HCT116 (cell line): ENCODE measurements around the gene IFIT5. TPM values are rescaled to one million over a fixed set of nuclear protein-coding genes. Genes with fewer than 3 reads are reported as not detected.

Source experiments
- ATAC-seq: fragments of 200-7000 bp; cut with Tn5 transposase; 2 replicates; pipeline ENCODE4 v1.9.1; 2020; ENCODE audit warnings: mild to moderate bottlenecking, moderate library complexity
- BruUV-seq: library from RNA; stranded (reverse); fragments of 400-500 nt; replicated peaks from 2 replicates; lab custom pipeline; 2021; lab: Mats Ljungman, UMichigan
- CTCF ChIA-PET: fragments of 300-600 bp; sonication (Branson Sonifier 250); formaldehyde crosslinking; loops from one replicate; lab custom pipeline; 2021; ENCODE audit warnings: antibody characterized with exemption; lab: Charles Lee
- POLR2A ChIA-PET: fragments of 300-600, 350-600 bp; sonication (Branson Sonifier 250); formaldehyde crosslinking; loops from one replicate; lab custom pipeline; 2021; ENCODE audit warnings: antibody characterized with exemption; lab: Charles Lee
- RAD21 ChIA-PET, 2 experiments: fragments of 300-600 bp; sonication (Branson Sonifier 250); formaldehyde crosslinking; loops; one replicate each; lab custom pipeline; 2023; ENCODE audit warnings: low total read pairs in 2 of 2; ENCODE audit not compliant: uncharacterized antibody in 2 of 2, unreplicated experiment in 2 of 2, low non-redundant PET in 1 of 2; lab: Charles Lee
- DNase-seq: peaks from one replicate; pipeline ENCODE4 v3.0.0-alpha.2; 2010; ENCODE audit warnings: low read depth, low spot score
- H2AFZ ChIP-seq: fragments of 200-600 bp; shearing (Covaris generic), sonication (generic); 2 replicates; pipeline ENCODE4 v1.6.1; 2017; ENCODE audit warnings: low read depth, mixed run types, mixed read lengths, antibody characterized with exemption, low read length; ENCODE audit not compliant: poor library complexity, severe bottlenecking
- H3K27ac ChIP-seq: 2 replicates; pipeline ENCODE4 v1.5.1; 2012; ENCODE audit warnings: low read depth, low read length
- H3K27me3 ChIP-seq: fragments of 200-600 bp; sonication (generic); 2 replicates; pipeline ENCODE4 v1.6.1; 2016; ENCODE audit warnings: mixed run types, low read length, mixed read lengths; ENCODE audit not compliant: insufficient read depth
- H3K36me3 ChIP-seq, 2 experiments: fragments of 200-500 bp in 1 of 2; fragments of 200-600 bp in 1 of 2; sonication (Bioruptor generic) in 1 of 2; sonication (generic) in 1 of 2; 2 replicates each; pipeline versions ENCODE4 v1.5.1 to v1.6.1; 2014 to 2016; ENCODE audit warnings: low read length in 2 of 2, inconsistent platforms in 1 of 2, mixed read lengths in 1 of 2, mixed run types in 1 of 2; ENCODE audit not compliant: insufficient read depth in 2 of 2, control insufficient read depth in 1 of 2
- H3K4me1 ChIP-seq, 2 experiments: fragments of 200-600 bp in 1 of 2; sonication (generic) in 1 of 2; 2 replicates each; pipeline versions ENCODE4 v1.5.1 to v1.6.1; 2012 to 2017; ENCODE audit warnings: low read length in 2 of 2, inconsistent platforms in 1 of 2, mild to moderate bottlenecking in 1 of 2, mixed read lengths in 1 of 2, mixed run types in 1 of 2, moderate library complexity in 1 of 2; ENCODE audit not compliant: insufficient read depth in 2 of 2, control insufficient read depth in 1 of 2
- H3K4me2 ChIP-seq: fragments of 200-600 bp; sonication (generic); 2 replicates; pipeline ENCODE4 v1.6.1; 2017; ENCODE audit warnings: mixed run types, low read length, mixed read lengths
- H3K4me3 ChIP-seq, 2 experiments: fragments of 200-600 bp in 1 of 2; sonication (generic) in 1 of 2; replicated peaks in 1 of 2; 2 replicates each; pipeline ENCODE4 v1.5.1; 2011 to 2016; ENCODE audit warnings: low read length in 2 of 2, control low read depth in 1 of 2, low read depth in 1 of 2, mild to moderate bottlenecking in 1 of 2, mixed read lengths in 1 of 2, mixed run types in 1 of 2
- H3K79me2 ChIP-seq: fragments of 200-600 bp; sonication (generic); 2 replicates; pipeline ENCODE4 v1.6.1; 2017; ENCODE audit warnings: mild to moderate bottlenecking, mixed run types, low read length, moderate library complexity, mixed read lengths; ENCODE audit not compliant: insufficient read depth
- H3K9ac ChIP-seq: fragments of 200-600 bp; sonication (generic); 2 replicates; pipeline ENCODE4 v1.6.1; 2016; ENCODE audit warnings: low read length, mixed read lengths
- H3K9me2 ChIP-seq: fragments of 200-600 bp; sonication (generic), shearing (Covaris generic); 2 replicates; pipeline ENCODE4 v1.6.1; 2017; ENCODE audit warnings: mixed run types, mild to moderate bottlenecking, moderate library complexity; ENCODE audit not compliant: insufficient read depth
- H3K9me3 ChIP-seq, 2 experiments: fragments of 200-500 bp in 1 of 2; fragments of 200-600 bp in 1 of 2; sonication (Bioruptor generic) in 1 of 2; sonication (generic) in 1 of 2; 2 replicates each; pipeline ENCODE4 v1.6.1; 2014 to 2017; ENCODE audit warnings: low read length in 2 of 2, mixed read lengths in 2 of 2, inconsistent platforms in 1 of 2, low read depth in 1 of 2, mild to moderate bottlenecking in 1 of 2, mixed run types in 1 of 2, moderate library complexity in 1 of 2; ENCODE audit not compliant: control insufficient read depth in 1 of 2, insufficient read depth in 1 of 2
- H4K20me1 ChIP-seq: fragments of 200-600 bp; sonication (generic), shearing (Covaris generic); 2 replicates; pipeline ENCODE4 v1.6.1; 2017; ENCODE audit warnings: mixed run types, mild to moderate bottlenecking, moderate library complexity; ENCODE audit not compliant: insufficient read depth
- CEBPB ChIP-seq: IDR thresholded peaks from 2 replicates; pipeline ENCODE4 v1.6.1; 2012; ENCODE audit warnings: low read depth
- ELF1 ChIP-seq: IDR thresholded peaks from 2 replicates; pipeline ENCODE4 v1.6.1; 2012; ENCODE audit warnings: low read depth, borderline replicate concordance
- EZH2phosphoT487 ChIP-seq: fragments of 200-600 bp; IDR thresholded peaks from 2 replicates; pipeline ENCODE4 v1.6.1; 2018; ENCODE audit warnings: antibody characterized with exemption, borderline replicate concordance
- MAX ChIP-seq: IDR thresholded peaks from 2 replicates; pipeline ENCODE4 v1.6.1; 2012
- POLR2A ChIP-seq: IDR thresholded peaks from 2 replicates; pipeline ENCODE4 v1.7.0; 2011; ENCODE audit warnings: borderline replicate concordance; ENCODE audit not compliant: insufficient read depth, insufficient read length; ENCODE audit errors: extremely low read depth
- POLR2AphosphoS5 ChIP-seq: IDR thresholded peaks from 2 replicates; pipeline ENCODE4 v1.6.1; 2011; ENCODE audit warnings: mild to moderate bottlenecking, low read depth, low read length, moderate library complexity
- RAD21 ChIP-seq: IDR thresholded peaks from 2 replicates; pipeline ENCODE4 v1.6.1; 2012; ENCODE audit warnings: low read depth, mild to moderate bottlenecking
- SIN3A ChIP-seq: IDR thresholded peaks from 2 replicates; pipeline ENCODE4 v1.6.1; 2012; ENCODE audit warnings: low read depth
- SP1 ChIP-seq: IDR thresholded peaks from 2 replicates; pipeline ENCODE4 v1.6.1; 2012; ENCODE audit warnings: low read depth
- SRF ChIP-seq: IDR thresholded peaks from 2 replicates; pipeline ENCODE4 v1.6.1; 2012; ENCODE audit warnings: low read depth
- TCF7L2 ChIP-seq: IDR thresholded peaks from 2 replicates; pipeline ENCODE4 v1.7.0; 2011; ENCODE audit warnings: borderline replicate concordance, inconsistent platforms; ENCODE audit not compliant: insufficient read depth, insufficient read length; ENCODE audit errors: extremely low read depth
- ZNF274 ChIP-seq: fragments of 200-500 bp; sonication (Bioruptor generic); IDR thresholded peaks from 2 replicates; pipeline ENCODE4 v1.6.1; 2014; ENCODE audit warnings: mild to moderate bottlenecking, low read depth, low read length, inconsistent platforms
- intact Hi-C: fragments of 100-400 bp; cut with micrococcal nuclease; formaldehyde crosslinking; loops from 2 replicates; pipeline ENCODE4 v1.10.0; 2022
- total RNA-seq: library from RNA; stranded (reverse); gene quantifications from one replicate; pipeline ENCODE4 v1.2.1, GENCODE V29; 2021; ENCODE audit not compliant: unreplicated experiment
- TF ChIP-seq, protein P1 (sequence below), 3 experiments: fragments of 200-600 bp in 1 of 3; sonication (generic) in 1 of 3; IDR thresholded peaks in 2 of 3; conservative IDR thresholded peaks in 1 of 3; 2 replicates each; pipeline ENCODE4 v1.5.1; 2012 to 2017; ENCODE audit warnings: low read depth in 2 of 3, low read length in 2 of 3, antibody characterized with exemption in 1 of 3, borderline replicate concordance in 1 of 3, control low read depth in 1 of 3, mild to moderate bottlenecking in 1 of 3, mixed read lengths in 1 of 3, mixed run types in 1 of 3, moderate library complexity in 1 of 3; ENCODE audit not compliant: insufficient read depth in 1 of 3
- TF ChIP-seq, protein P2 (sequence below): IDR thresholded peaks from 2 replicates; pipeline ENCODE4 v1.6.1; 2012
- TF ChIP-seq, protein P3 (sequence below): IDR thresholded peaks from 2 replicates; pipeline ENCODE4 v1.6.1; 2012; ENCODE audit warnings: low read depth

The IFIT5 gene
- total RNA-seq, 1 experiment from 2014 or later: 11.1 TPM

DNA sequence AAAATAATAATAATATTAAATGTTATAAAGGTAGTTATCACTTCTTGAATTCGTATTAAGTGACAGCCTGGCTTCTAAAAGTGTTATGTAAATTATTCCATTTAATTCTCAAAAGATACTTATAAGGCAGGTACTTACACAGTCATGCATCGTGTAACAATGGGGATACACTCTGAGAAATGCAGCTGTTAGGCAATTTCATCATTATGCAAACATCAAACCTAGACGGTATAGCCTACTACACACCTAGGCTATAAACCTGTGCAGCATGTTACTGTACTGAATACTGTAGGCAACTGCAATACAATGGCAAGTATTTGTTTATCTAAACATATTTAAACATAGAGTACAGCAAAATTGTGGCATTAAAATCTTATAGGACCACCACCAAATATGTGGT is 20.5 kb upstream of the IFIT5 start (continued):
- TF ChIP-seq POLR2AphosphoS5: no peak
- no peak for TF ChIP-seq RAD21
- TF ChIP-seq SP1: no peak
- TF ChIP-seq, protein P1, sequence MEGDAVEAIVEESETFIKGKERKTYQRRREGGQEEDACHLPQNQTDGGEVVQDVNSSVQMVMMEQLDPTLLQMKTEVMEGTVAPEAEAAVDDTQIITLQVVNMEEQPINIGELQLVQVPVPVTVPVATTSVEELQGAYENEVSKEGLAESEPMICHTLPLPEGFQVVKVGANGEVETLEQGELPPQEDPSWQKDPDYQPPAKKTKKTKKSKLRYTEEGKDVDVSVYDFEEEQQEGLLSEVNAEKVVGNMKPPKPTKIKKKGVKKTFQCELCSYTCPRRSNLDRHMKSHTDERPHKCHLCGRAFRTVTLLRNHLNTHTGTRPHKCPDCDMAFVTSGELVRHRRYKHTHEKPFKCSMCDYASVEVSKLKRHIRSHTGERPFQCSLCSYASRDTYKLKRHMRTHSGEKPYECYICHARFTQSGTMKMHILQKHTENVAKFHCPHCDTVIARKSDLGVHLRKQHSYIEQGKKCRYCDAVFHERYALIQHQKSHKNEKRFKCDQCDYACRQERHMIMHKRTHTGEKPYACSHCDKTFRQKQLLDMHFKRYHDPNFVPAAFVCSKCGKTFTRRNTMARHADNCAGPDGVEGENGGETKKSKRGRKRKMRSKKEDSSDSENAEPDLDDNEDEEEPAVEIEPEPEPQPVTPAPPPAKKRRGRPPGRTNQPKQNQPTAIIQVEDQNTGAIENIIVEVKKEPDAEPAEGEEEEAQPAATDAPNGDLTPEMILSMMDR (IDR thresholded peaks at IDR 0.05 in 2 of 3, conservative IDR thresholded peaks at IDR 0.05 in 1 of 3; ENCODE audit: borderline replicate concordance in 1 of 3, insufficient read depth in 1 of 3, low read depth in 2 of 3, low read length in 2 of 3): no peak
- TF ChIP-seq, protein P2, sequence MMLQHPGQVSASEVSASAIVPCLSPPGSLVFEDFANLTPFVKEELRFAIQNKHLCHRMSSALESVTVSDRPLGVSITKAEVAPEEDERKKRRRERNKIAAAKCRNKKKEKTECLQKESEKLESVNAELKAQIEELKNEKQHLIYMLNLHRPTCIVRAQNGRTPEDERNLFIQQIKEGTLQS: no peak
- TF ChIP-seq TCF7L2: no peak

GRCh38 chr10:89395141-89395540 is 19.2 kb upstream of the IFIT5 start:
- Histone ChIP-seq H3K9ac (no peak overlapping the region), H3K4me3 (no peak overlapping the region), H3K4me2 (no peak overlapping the region), H3K4me1 (peaks cover 2 to 11% of the 10 kb centered on the region in 2 experiments; a peak in 3 of 4 replicates), H2AFZ (no peak overlapping the region), H3K79me2 (no peaks in the 10 kb centered on the region), H3K9me3 (no peaks in the 10 kb centered on the region), H3K27me3 (no peaks in the 10 kb centered on the region), H3K36me3 (no peaks in the 10 kb centered on the region), H4K20me1 (no peaks in the 10 kb centered on the region), H3K9me2 (no peaks in the 10 kb centered on the region), H3K27ac (no peak overlapping the region)
- ChIA-PET RAD21 (no interaction called here), POLR2A (no interaction called here), CTCF (no interaction called here)
- intact Hi-C loops: no loop called here
- BruUV-seq: no TSS peak
- DNase-seq (no peak), ATAC-seq (no peak)
- TF ChIP-seq POLR2A (no peak), EZH2phosphoT487 (no peak), SIN3A (no peak), SRF (no peak), MAX (no peak), CEBPB (no peak), ELF1 (no peak), ZNF274 (no peak)
- TF ChIP-seq, protein P3, sequence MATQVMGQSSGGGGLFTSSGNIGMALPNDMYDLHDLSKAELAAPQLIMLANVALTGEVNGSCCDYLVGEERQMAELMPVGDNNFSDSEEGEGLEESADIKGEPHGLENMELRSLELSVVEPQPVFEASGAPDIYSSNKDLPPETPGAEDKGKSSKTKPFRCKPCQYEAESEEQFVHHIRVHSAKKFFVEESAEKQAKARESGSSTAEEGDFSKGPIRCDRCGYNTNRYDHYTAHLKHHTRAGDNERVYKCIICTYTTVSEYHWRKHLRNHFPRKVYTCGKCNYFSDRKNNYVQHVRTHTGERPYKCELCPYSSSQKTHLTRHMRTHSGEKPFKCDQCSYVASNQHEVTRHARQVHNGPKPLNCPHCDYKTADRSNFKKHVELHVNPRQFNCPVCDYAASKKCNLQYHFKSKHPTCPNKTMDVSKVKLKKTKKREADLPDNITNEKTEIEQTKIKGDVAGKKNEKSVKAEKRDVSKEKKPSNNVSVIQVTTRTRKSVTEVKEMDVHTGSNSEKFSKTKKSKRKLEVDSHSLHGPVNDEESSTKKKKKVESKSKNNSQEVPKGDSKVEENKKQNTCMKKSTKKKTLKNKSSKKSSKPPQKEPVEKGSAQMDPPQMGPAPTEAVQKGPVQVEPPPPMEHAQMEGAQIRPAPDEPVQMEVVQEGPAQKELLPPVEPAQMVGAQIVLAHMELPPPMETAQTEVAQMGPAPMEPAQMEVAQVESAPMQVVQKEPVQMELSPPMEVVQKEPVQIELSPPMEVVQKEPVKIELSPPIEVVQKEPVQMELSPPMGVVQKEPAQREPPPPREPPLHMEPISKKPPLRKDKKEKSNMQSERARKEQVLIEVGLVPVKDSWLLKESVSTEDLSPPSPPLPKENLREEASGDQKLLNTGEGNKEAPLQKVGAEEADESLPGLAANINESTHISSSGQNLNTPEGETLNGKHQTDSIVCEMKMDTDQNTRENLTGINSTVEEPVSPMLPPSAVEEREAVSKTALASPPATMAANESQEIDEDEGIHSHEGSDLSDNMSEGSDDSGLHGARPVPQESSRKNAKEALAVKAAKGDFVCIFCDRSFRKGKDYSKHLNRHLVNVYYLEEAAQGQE: no peak
- TF ChIP-seq, protein P2: no peak
- TF ChIP-seq, protein P1 (IDR thresholded peaks at IDR 0.05 in 2 of 3, conservative IDR thresholded peaks at IDR 0.05 in 1 of 3; ENCODE audit: borderline replicate concordance in 1 of 3, insufficient read depth in 1 of 3, low read depth in 2 of 3, low read length in 2 of 3): no peak
